Keratinocyte (primary cell): Measurements from ENCODE around the gene ZNF804A.

Source experiments
- CTCF ChIP-seq, 3 experiments: IDR thresholded peaks in 1 of 3; conservative IDR thresholded peaks in 1 of 3; optimal IDR thresholded peaks in 1 of 3; 2 replicates in 2 of 3; 3 replicates in 1 of 3; pipeline versions ENCODE3 to v1.5.1; 2011; ENCODE audit warnings: low read length in 3 of 3, mild to moderate bottlenecking in 3 of 3, moderate library complexity in 2 of 3, control low read depth in 1 of 3, inconsistent platforms in 1 of 3; ENCODE audit not compliant: insufficient read depth in 2 of 3; ENCODE audit errors: extremely low read depth in 1 of 3
- EZH2 ChIP-seq: IDR thresholded peaks from one replicate; pipeline ENCODE4 v1.6.1; 2012; ENCODE audit warnings: inconsistent platforms, mild to moderate bottlenecking, low read length, moderate library complexity

- TF ChIP-seq CTCF (optimal IDR thresholded peaks at IDR 0.05 in 1 of 3, IDR thresholded peaks at IDR 0.05 in 1 of 3, conservative IDR thresholded peaks at IDR 0.05 in 1 of 3; ENCODE audit: extremely low read depth in 1 of 3, insufficient read depth in 2 of 3, low read length in 3 of 3) (no peak), EZH2 (no peak)
Observed at GRCh38 chr2:184620367-184620766, 22.0 kb downstream of the ZNF804A start.
